SU-DHL-6 (cell line): ENCODE data around the gene TDRKH.

ENCODE experiments used
- EZH2phosphoT487 ChIP-seq: fragments of 200-600 bp; sonication (generic), shearing (Covaris generic); conservative IDR thresholded peaks from 2 replicates; pipeline ENCODE4 v1.6.1; 2018; ENCODE audit warnings: mild to moderate bottlenecking, antibody characterized with exemption, low read length, moderate library complexity, mixed read lengths
- TF ChIP-seq, protein P1 (sequence below): fragments of 200-600 bp; sonication (generic); IDR thresholded peaks from one replicate; pipeline ENCODE4 v1.5.1; 2017; ENCODE audit warnings: antibody characterized with exemption, mild to moderate bottlenecking, low read length, moderate library complexity; ENCODE audit not compliant: insufficient read depth, poor library complexity, severe bottlenecking

DNA sequence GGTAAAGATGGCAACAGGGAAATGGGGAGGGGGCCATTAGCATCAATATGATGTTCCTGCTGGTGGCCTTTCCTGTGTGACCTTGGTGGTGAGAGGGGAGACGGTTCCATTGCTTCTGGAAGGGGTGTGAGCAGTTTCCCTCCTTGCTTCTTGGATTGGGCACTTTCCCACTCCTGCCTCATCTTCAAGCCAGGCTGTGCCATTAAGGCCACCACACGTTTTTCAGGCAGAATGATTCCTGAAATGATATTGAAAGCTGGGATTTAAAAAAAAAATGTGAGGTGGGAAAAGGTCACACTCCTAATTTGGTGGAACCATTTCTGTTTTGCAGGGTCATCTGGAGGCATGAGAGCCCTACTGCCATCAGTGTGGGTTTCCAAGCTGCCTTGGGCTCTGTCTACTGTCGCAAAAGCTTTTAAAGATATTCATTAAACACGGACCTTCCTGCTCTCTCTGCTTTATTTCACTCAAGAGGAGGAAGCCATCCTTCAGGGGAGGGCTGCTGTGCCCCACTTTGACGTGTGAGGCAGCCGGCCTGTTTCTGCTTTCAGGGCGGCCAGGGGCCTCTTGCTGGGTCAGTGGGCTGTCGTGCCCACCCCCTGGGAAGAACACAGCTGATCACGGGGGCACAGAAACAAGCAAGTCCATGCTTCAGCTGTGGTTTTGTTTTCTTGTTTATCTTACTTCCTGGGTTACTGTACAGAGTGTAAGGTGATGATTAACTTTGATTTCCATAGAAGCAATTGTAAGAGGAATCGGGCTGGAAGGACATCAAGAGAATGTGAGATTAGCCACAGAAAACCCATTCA is 60.9 kb downstream of the TDRKH start:
- TF ChIP-seq, protein P1, sequence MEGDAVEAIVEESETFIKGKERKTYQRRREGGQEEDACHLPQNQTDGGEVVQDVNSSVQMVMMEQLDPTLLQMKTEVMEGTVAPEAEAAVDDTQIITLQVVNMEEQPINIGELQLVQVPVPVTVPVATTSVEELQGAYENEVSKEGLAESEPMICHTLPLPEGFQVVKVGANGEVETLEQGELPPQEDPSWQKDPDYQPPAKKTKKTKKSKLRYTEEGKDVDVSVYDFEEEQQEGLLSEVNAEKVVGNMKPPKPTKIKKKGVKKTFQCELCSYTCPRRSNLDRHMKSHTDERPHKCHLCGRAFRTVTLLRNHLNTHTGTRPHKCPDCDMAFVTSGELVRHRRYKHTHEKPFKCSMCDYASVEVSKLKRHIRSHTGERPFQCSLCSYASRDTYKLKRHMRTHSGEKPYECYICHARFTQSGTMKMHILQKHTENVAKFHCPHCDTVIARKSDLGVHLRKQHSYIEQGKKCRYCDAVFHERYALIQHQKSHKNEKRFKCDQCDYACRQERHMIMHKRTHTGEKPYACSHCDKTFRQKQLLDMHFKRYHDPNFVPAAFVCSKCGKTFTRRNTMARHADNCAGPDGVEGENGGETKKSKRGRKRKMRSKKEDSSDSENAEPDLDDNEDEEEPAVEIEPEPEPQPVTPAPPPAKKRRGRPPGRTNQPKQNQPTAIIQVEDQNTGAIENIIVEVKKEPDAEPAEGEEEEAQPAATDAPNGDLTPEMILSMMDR: no peak
- no peak for TF ChIP-seq EZH2phosphoT487
